Activated CD8-positive, alpha-beta memory T cell treated with anti-CD3 and anti-CD28 coated beads, Interleukin-2, amount 50 U/mL, for 4 hours (primary cell): ENCODE results near the gene RAMP1.

Source experiments
- DNase-seq: peaks from one replicate; pipeline ENCODE4 v3.0.0-alpha.2; 2020

Gene RAMP1

DNA sequence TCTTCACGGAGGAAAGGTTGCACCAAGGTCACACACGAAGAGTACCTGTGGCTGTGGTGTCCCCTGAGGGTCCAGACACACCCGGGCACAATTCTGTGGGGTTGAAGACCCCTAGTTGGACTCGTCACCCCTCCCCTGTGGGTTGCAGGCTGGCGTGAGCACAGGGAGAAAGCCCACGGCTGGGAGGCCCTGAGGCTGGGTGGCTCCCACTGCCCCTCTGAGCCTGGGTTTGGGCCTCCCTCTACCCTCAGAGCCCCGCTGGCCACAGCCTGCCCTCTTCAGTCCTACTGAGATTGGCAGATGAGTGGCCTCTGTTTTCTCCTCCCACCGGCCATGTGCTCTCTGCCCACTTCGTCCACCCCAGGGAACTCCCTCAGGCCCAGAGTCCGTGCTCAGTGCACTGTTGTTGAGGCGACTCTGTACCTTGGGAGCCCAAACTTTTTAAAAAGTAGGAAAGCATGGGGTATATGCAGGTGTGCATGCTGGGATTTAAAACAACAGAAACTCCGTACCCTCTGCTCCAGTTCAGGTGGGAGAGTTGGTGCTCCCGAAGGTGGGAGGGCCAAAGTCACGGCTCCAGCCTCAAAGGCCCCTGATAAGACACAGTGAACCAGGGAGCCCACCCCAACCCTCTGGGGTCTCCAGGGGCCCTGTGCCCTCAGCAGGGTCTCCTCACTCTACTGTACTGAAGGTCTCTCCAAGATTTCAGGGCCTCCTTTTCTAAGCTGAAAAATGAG, 19.1 kb downstream of the RAMP1 start:
- no peak for DNase-seq

DNA sequence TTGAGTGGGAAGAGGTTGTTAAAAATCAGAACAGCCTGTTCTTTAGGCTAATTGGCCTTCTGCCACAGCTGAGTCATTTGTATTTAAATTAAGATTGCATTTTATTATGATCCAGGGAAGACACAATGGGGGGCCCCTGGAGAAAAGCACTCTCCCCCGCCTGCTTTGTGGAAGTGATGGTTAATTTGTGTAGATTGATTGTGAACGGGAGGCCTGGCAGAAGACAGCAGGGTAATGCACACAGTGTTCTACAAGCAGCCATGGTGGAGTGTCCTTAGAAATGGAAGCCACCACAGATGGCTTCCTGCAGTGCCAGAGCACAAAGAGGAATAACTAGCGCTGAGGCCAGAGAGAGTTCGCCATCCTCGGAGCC, 19.6 kb downstream of the RAMP1 start:
- DNase-seq, result no peak

DNA sequence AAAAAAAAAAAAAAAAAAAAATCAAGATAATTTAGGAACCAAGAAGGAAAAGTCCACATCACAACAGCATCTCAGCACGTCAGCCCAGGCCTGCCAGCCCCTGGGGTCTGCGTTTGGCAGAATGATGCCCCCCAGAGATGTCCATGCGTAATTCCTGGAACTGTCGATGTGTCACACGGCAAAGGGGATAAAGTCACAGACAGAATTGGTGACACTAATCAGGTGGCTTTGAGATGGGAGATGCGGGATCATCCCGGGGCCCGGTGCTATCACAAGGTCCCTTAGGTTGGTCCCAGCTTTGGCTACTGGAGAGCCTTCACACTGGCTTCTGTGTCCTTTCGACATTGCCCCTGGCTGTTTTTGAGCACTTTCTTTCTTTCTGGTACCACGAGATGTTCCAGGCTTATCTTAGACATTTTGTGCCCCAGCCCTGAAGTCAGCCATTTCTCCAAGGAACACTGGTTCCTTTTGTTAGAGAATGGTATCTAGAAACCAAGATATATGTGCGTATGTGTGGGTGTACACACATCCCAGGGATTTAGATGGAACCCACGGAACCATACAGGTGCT, 20.7 kb downstream of the RAMP1 start:
- DNase-seq, result no peak

DNA sequence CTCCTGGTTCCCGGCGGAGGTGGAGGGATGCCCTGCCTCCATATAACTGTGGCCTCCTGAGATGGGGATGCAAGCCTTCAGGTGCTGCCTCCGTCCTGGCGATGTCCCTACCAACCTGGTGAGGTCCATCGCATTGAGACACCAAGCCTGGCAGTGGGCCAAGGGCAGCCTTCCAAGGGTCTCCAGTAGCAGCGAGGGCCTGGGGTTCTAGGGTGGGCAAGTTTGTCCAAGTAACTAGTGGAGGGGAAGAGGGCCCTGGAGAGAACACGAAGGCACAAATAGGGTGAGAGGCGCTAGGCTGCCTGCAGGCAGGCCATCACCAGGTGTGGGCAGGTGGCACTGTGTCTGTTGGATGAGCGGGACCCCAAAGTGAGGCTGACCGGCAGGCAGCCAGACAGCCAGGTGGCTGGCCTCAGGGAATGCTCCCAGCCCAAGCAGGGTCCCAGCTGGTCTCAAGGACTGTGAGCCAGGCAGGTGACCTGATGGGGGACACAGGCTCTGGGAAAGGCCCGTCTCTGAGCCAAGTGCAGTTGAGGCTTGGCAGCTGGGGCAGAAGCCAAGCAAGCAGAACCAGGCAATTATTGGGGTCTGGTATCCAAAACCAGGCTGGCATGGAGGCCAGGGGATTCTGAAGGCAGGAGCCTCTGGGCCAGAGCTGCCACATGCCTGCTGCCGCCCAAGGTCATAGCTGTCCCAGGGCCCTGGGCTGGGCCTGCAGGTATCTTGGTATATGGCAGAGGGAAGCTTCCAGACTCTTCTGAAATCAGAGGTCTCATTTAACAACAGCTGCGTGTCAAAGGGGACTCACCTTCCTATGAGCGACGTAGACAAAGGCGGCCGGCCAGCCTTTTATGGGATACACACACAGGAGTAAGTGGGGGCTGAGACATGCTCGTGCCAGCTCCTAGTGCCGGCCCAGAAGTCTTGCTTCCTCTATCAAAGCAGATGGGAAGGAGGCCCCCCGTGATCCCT, 23.4 kb downstream of the RAMP1 start:
- no peak for DNase-seq

DNA sequence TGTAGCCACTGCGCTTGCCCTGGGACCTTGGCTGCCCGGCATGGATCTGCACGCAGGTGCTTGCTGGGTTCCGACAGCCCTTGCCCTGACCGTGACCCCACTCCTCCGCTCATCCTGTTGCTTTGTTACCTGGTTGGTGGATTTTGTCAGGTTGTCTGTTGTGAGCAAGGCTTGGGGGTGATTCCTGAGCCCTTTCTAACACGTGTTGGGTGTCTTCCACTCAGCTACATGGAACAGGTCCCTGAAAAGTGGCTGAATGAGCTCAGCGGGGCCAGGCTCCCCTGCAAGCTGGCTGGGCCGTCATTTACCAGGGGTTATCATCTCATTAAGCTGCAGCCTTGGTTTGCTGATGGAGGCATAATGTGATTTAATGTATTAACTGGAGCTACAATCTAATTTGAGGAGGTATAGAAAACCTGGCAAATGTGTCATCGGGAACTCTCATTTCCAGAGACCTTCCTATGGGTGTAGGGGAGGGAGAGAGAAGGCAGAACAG, 24.6 kb downstream of the RAMP1 start:
- DNase-seq, result no peak

DNA sequence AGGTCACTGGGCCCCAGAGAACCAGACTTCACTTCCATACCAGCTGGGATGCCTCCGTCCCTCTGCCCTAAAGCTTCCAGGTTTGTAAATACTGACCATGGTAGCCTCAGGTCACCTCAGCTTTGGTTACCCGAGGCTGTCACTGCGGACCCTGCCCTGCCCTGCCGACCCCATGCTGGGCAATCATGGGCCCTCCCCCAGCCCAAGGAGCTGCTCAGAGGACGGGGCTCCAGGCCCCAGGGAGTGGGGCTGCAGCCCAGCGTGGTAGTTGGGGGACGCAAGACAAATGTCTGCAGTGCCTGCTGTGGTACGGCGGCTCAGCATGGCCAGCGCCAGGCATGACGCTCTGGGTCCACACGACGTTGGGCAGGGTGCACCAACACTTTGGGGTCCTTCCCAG, 25.3 kb downstream of the RAMP1 start:
- no peak for DNase-seq

DNA sequence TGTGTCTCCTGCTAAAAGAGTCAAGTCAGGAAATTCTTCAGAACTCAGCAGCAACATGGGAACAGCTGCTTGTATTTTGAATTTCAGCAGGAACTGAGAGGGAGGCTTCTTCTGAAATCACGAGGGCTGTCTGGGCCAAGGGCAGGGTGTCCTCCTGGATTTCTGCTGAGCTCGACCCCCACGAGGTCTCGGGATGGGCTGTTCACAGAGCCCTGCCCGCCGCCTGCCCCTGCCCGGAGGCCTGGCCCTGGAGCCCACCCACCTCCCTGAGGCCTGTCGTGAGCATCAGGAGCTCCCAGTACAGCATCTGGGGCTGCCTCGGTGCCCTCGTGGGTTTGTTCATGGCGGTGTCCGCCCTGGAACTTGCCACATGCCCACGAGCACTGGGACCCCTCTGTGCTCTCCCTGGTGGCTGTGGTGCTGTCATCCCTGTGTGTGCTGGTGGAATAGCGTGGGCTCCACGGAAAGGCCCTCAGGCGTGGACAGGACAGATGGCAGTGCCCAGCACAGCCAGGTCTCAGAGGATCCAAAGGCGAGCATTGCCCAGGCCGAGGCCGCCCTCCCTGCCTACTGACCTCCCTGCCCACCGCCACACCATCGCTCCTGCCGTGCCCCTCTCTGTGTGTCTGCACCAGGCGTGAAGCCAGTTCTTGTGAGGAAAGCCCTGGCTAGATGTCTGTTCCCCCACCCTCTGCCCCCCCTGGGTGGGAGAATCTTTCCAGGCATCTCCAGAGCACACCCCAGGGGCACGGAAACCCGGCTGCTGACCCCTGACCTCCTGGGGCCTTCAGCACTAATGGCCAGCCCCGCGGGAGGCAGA, 25.9 kb downstream of the RAMP1 start:
- DNase-seq, result no peak

DNA sequence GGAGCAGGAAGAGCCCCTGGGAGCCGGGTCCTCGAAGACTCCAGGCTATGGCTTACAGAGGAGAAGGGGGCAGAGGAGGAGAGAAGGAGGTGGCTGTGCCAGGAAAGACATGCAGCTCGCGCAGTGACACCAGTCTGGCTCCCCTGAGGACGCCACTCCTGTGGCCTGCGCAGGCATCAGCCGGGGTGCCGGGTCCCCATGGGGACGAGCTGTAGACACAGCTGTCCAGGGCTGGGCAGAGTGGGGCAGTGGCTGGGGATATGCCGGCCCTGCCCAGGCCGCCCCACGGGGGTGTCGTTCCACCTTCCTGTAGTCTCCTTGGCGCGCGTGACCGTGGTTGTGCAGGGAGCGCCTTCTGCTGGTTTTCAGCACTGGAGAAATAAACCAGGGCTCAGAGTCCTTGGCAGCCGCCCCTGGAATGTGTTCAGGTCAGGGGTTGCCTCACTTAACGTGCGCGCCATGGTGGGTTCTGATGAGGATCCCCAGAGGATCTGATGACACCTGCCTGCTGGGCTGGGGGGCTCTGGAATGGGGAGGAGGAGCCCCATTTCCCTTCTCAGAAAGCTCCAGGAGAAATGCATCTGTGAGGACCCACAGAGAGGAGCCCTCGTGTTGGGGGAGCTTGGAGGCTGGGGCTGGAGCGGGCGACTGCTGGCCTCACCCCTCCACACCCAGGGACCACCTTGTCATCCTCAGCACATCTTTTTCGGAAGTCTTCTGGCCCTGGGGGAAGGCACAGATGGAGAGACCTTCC, 26.7 kb downstream of the RAMP1 start:
- no peak for DNase-seq

DNA sequence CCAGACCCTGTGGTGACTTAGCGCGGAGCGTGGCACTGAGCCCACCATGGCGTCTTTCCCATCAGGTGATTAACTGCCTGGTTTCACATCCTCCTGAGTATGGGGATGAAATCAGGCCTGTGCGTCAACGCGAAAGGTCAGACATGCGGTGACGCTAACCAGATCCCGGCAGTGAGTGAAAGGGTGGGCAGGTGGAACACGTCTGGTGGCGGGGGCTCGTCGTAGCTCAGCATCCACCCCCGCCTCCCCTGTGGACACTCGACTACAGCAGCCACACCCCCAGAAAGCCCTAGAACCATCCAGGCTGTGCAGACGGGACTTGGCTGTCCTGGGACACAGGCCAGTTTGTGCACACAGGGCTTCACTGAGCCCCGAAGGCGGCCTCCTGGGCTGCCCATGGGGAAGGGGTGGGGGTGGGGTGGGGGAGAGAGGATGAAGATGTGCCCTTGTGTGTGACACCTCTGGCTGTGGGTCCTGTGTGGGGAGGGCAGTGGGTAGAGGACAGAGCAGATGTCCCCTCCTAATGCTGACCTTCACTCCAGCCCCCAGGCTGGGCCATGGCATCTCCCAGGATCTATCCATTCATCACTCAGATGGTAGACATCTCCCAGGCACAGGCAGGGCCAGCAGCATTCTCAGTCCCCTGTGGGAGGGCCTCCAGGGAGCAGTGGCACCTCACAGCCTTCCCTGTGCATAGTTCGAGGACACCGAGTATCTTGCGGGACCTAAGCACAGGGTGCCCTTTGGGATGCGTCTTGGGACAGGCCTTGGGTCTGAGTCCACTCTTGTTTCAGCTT, 27.5 kb downstream of the RAMP1 start:
- no peak for DNase-seq

DNA sequence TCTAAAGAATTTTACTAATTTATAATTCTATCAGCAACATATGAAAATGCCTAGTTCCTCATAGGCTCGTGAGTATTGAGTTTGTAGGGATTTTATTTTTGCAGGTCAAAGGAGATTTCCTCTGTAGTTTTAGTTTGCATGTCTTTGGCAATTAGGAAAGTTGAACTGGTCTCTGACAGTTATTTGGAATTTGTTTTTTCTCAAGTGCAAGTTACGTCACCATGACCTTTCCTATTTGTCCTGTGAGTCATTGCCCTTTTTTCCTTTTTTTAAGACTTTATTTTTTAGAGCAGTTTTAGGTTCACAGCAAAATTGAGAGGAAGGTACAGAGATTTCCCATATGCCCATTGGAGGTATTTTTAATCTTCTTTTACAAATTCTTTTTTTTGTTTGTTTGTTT, 29.0 kb downstream of the RAMP1 start:
- DNase-seq, result no peak

DNA sequence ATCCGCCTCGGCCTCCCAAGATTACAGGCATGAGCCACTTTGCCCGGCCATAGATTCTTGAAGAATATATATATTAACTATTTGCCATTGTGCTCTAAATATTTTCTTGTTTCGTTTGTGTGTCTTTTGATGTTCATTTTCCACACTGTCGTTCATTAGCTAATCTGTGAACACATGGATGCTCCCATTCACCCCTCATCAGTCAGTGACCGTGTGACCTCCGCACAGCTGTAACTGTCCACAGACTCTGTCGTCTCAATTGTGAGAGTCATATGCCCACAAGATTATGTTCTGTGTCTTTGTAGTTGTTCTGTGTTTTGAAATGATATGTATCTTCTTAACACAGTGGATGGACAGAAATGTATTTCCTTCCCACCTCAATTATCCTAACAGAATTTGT, 29.6 kb downstream of the RAMP1 start:
- no peak for DNase-seq

DNA sequence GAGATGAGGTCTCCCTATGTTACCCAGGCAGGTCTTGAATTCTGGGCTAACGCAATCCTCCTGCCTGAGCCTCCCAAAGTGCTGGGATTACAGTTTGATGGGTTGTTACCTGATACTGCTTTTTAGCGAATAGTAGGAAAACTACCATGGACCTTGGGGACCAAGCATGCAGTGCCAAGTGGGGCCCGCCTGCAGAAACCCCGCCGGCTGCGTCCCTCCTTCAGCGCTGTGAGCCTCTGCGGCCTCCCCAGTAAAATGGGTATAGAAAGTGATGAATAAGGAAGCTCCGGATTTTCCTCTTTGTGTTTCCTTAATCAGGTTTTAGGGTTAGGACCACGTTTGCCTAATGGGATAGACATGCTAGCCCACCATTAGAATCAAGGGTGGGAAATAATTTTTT, 30.4 kb downstream of the RAMP1 start:
- no peak for DNase-seq

DNA sequence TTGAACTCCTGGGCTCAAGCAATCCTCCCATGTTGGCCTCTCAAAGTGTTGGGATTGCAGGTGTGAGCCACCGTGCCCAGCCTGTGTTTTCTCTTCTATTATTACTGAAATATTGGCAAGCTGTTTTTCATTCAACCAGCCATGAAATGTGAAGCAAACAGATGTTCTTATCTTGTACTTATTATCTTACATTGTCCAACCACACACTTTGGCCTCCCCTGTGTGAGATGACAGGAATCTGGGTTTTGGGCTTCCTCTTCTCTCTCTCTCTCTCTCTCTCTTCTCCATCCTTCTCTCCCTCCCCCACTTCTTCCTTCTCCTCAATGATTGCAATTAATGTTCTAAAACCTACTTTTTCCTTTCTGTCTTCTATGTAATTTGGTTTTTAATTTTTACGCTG, 33.1 kb downstream of the RAMP1 start:
- DNase-seq, result no peak

DNA sequence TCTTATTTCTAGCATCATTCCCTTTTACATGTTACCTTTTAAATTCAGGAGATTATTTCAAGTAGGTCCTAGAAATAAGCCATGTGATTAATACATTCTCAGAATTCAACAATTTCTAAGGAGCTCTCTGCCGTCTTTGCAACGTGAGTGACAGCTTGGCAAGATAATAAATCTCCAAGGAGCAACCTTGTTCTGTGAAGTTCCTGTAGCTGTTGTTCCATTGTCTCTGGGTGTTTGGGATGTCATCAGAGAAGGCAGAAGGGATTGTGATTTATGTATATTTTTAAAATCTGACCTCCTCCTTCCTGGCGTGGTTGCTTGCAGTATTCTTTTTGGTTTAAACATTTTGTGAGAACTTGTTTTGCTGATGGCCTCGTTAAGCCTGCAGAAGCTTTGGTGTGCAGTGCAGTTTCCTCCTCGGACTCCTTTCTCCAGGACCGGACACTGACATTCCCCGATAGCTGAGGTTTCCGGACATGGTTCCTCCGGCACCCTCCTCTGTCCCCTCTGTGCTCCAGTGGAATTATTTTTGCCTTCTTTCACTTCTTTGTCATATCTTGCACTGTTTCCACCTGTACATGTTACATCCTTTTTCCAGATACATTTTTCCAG, 33.7 kb downstream of the RAMP1 start:
- DNase-seq, result no peak

DNA sequence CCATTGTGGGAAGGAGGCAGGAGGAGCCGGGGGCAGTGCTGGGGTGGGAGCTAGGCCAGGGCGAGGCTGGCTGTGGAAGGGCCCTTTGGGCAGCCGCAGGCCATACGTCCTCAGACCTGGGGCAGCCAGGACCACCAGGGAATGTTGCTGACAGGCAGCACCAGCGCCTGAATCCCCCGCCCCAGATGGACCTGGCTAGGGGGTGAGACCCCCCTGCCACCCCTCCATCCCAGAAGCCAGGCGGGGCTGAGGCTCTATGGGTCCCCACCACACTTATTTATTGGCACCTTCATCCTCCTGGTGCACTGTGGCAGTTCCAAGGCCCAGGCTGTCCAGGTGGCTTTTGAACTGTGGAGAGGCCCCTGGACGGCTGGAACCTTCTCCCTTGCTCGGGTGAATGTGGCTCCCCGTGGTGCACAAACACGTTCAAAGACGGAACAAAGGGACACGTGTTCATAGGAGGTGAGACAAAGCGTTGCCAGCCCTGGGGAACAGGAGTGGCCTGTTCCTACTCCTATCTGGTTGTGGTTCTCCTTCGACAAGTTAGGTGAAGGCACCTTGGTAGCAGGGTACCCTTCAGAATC, 35.1 kb downstream of the RAMP1 start:
- DNase-seq, result no peak

DNA sequence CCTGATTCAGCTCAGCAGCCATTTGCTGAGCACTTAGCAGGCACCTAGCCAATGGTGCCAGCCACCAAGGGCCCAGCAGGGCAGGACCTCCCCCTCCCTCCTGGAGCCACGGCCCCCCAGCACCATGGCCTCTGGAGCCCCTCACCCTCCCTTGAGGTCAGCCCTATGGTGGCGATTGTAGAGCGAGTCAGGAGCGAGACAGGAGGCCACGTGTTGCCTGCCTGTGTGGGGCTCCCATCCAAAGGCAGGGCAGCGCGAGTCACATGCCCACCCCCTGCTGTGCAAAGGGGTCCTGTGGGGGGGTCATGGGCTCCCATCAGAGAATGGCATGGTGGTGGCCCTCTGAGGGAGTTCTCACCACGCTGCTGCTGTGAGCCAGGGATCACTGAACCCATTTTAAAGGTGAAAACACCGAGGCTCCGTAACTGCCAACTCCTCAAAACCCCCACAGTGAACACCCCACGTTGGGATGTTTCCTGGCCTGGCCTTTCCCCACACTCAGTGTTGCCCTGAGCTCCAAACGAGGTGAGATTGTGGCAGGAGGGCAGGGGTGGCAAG, 35.6 kb downstream of the RAMP1 start:
- DNase-seq, result no peak

DNA sequence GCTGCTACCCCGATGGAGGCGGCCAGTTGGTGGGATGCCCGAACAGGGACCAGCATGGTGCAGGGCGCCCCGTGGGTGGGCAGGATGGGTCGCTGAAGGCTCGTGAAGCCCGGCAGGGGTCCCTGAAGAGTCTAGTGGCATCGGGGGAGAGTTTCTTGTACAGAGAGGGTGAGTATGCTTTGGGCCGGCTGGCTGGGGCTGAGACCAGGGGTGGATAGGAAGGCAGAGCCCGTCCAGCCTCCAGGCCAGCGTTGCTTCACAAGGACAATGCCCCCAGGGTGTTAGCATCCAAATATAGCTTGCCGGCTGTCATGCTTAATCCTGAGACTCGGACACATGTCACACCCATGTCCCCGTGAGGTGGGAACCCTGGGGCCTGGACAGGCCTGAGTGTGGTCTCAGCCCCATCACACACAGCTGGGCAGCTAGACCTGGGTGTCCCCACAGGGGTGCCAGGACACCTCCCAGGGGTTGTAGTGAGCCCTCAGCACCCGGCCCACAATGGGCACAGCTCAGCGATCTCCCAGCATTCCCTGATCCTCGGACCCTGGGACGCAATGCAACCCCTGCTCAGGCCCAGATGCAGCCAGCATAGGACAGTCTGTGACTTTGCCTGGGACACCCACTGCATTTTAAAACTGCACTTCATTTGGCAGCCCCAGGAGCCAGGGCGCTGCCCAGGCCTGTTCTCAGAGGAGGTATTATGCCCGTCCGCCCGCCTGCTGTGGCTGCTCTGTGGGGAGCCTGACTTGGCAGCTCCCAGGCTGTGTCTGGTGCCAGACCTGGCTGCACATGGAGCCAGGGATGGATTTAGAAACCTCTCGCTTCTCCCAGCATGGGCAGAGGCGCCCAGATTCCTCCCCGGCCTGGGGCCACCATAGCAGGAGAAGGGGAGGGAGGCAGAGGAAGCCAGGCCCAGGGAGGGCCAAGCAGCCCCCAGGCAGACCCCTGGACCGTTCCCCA, 36.4 kb downstream of the RAMP1 start:
- no peak for DNase-seq

DNA sequence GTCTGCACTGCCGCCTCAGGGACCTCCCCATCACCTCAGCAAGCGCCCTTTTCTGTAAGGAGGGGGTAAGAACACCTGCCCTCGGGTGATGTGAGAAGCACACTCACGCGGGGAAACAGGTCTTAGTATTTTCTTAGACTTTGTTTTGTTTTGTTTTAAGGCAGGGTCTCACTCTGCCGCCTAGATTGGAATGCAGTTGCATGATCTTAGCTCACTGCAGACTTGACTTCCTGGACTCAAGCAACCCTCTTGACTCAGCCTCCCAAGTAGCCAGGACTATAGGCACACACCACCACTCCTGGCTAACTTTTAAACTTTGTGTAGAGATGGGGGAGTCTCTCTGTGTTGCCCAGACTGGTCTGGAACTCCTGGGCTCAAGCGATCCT, 37.1 kb downstream of the RAMP1 start:
- no peak for DNase-seq

DNA sequence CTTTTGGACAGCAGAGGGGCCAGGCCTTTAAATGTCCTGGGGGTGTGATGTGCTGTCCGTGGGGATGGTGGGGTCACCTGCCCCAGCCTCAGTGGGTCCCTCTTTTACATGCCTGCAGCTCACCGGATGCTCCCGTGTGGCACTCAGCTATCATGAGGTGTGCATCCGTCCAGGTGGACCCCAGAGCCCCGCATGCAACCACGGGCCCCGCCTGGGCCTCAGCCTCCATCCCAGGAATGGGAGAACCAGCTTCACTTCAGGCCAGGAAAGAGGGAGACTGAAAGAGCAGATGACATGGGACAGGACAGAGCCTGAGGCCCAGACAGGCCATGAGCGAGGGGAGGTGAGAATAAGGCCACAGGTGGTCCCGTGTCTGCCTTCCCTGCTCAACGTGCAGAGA, 37.5 kb downstream of the RAMP1 start:
- no peak for DNase-seq
